Large intestine (tissue), 12 donors: ENCODE measurements around the gene CLIC6. TPM values are rescaled to one million over a fixed set of nuclear protein-coding genes. Genes with fewer than 3 reads are reported as not detected.
A peak's percentile ranks its signal among the peaks of the same experiment; 100 is the strongest.

Experiments
- DNase-seq, 2 donors: peaks; one replicate each; pipeline versions ENCODE4 v3.0.0 to v3.0.0-alpha.2; 2013
- H3K27ac ChIP-seq: one replicate; pipeline ENCODE4 v1.5.1; 2013; ENCODE audit warnings: low read length
- H3K27me3 ChIP-seq: 2 replicates; pipeline ENCODE4 v1.6.1; 2013; ENCODE audit warnings: low read length; ENCODE audit not compliant: control insufficient read depth, insufficient read depth
- H3K36me3 ChIP-seq: 2 replicates; pipeline ENCODE4 v1.6.1; 2013; ENCODE audit warnings: low read length; ENCODE audit not compliant: control insufficient read depth, insufficient read depth
- H3K4me1 ChIP-seq: one replicate; pipeline ENCODE4 v1.6.1; 2013; ENCODE audit warnings: low read length; ENCODE audit not compliant: control insufficient read depth, insufficient read depth
- H3K4me3 ChIP-seq: one replicate; pipeline ENCODE4 v1.5.1; 2013; ENCODE audit warnings: low read length
- H3K9me3 ChIP-seq: one replicate; pipeline ENCODE4 v1.6.1; 2013; ENCODE audit warnings: mild to moderate bottlenecking, low read depth, low read length, moderate library complexity; ENCODE audit not compliant: control insufficient read depth
- WGBS: methylation state at CpG from one replicate; pipeline ENCODE4 v1.1.5; 2013; ENCODE audit warnings: low lambda C conversion rate; ENCODE audit not compliant: insufficient coverage; 5-methylcytosine and 5-hydroxymethylcytosine counted together
- long read RNA-seq, 11 donors: transcript quantifications; one replicate each; lab custom pipeline, GENCODE V29; 2026
- polyA plus RNA-seq: library from polyadenylated mRNA; unstranded; fragments of 120-200 nt; gene quantifications from one replicate; pipeline ENCODE4 v1.2.1, GENCODE V29; 2013

The CLIC6 gene
- polyA plus RNA-seq: 18.2 TPM
- long read RNA-seq, donor 1, partial matches to known transcripts: 0 of 2 reads
- long read RNA-seq, donor 1, other reads (novel, unspliced or antisense): 0 of 2 reads
- long read RNA-seq, donor 2, transcript CLIC6-201 (6 exons, 3,806 nt): major isoform, 6 of 6 reads
- long read RNA-seq, donor 2, partial matches to known transcripts: 0 of 6 reads
- long read RNA-seq, donor 2, other reads (novel, unspliced or antisense): 0 of 6 reads
- long read RNA-seq, donor 3, partial matches to known transcripts: 0 of 2 reads
- long read RNA-seq, donor 3, other reads (novel, unspliced or antisense): 0 of 2 reads
- long read RNA-seq, donor 4: 0 reads
- long read RNA-seq, donor 5: 0 reads
- long read RNA-seq, donor 6, partial matches to known transcripts: 0 of 2 reads
- long read RNA-seq, donor 6, other reads (novel, unspliced or antisense): 0 of 2 reads
- long read RNA-seq, donor 7, partial matches to known transcripts: 0 of 1 reads
- long read RNA-seq, donor 7, other reads (novel, unspliced or antisense): 0 of 1 reads
- long read RNA-seq, donor 8, partial matches to known transcripts: 0 of 1 reads
- long read RNA-seq, donor 8, other reads (novel, unspliced or antisense): 0 of 1 reads
- long read RNA-seq, donor 9, partial matches to known transcripts: 0 of 3 reads
- long read RNA-seq, donor 9, other reads (novel, unspliced or antisense): 0 of 3 reads
- long read RNA-seq, donor 10, transcript CLIC6-201 (6 exons, 3,806 nt): major isoform, 5 of 5 reads
- long read RNA-seq, donor 10, partial matches to known transcripts: 0 of 5 reads
- long read RNA-seq, donor 10, other reads (novel, unspliced or antisense): 0 of 5 reads
- long read RNA-seq, donor 11, partial matches to known transcripts: 0 of 1 reads
- long read RNA-seq, donor 11, other reads (novel, unspliced or antisense): 0 of 1 reads

DNA sequence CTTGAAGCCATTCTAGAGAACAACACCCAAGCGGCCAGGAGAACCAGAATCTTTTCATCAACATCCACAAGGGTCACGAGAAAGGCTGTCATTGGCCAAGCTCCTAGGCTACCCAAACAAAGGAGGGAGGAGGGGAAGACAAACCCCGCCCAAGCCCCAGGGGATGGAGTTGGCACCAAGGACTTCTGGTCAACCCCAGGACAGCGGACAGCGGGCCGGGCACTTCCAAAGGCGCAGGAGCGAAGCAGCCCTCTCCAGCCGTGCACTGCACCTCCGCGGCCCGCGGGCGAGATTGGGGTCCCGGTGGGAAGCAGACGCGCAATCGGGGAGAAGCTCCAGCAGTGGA is at the start of gene CLIC6:
TSS of gene CLIC6 (plus strand) at position 192 of the 346 bp plus-strand sequence. CDS start 395 bp downstream, outside the sequence.
- Histone ChIP-seq H3K9me3 (peaks cover 5% of the 10 kb centered on the region), H3K36me3 (no peaks in the 10 kb centered on the region), H3K27me3 (peaks cover 45% of the 10 kb centered on the region), H3K27ac (no peak within 1 kb of the TSS), H3K4me3 (peak within 1 kb of the TSS; percentile 71), H3K4me1 (peaks cover 15% of the 10 kb centered on the region)
- no CpG with 5 or more reads among the region's 18 CpGs for whole genome bisulfite sequencing
- DNase-seq: no peak

DNA sequence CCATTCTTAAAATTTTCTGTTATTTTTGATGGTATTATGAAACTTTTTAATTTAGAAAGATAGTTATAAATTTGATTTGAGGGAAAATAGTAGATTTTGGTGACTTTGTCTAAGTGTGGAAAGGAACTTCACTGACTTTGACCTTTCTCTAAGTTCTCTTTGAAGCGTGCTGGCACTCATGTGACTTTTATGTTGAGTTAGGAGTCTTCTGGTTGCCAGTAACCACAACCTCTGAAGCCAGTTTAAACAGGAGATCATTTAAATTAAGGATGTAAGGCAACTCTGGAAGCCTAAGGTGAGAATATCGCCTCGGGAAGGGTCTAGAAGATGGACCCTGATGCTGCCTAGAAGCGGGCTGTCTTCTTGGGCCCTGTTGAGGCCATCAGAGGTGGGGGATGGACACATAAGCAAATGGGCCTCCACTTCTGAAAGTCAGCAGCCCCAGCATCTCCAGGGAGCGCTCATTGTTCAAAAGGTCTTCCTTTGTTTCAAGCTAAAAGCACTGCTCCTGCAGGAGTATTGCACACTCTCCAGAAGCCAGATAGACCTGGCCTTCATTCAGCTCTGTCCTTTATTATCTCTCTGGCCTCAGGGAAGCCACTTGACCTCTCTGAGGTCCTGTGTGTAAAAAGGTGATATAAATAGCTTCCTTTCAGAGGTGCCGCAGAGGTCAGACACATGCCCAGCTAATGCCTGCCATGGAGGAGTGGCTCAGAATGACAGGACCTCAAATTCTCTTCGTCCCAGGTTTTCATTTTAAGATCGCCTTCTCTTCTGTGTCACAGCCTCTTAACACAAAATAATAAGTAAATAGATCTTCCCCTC is 48.7 kb upstream of the CLIC6 start:
- Histone ChIP-seq H3K36me3 (no peaks in the 10 kb centered on the region), H3K27ac (no peak overlapping the region), H3K27me3 (no peaks in the 10 kb centered on the region), H3K4me1 (peaks cover 3% of the 10 kb centered on the region), H3K9me3 (no peaks in the 10 kb centered on the region), H3K4me3 (no peak overlapping the region)
- WGBS: 73% methylated on average over 3 of the region's 8 CpGs
- no peak for DNase-seq

DNA sequence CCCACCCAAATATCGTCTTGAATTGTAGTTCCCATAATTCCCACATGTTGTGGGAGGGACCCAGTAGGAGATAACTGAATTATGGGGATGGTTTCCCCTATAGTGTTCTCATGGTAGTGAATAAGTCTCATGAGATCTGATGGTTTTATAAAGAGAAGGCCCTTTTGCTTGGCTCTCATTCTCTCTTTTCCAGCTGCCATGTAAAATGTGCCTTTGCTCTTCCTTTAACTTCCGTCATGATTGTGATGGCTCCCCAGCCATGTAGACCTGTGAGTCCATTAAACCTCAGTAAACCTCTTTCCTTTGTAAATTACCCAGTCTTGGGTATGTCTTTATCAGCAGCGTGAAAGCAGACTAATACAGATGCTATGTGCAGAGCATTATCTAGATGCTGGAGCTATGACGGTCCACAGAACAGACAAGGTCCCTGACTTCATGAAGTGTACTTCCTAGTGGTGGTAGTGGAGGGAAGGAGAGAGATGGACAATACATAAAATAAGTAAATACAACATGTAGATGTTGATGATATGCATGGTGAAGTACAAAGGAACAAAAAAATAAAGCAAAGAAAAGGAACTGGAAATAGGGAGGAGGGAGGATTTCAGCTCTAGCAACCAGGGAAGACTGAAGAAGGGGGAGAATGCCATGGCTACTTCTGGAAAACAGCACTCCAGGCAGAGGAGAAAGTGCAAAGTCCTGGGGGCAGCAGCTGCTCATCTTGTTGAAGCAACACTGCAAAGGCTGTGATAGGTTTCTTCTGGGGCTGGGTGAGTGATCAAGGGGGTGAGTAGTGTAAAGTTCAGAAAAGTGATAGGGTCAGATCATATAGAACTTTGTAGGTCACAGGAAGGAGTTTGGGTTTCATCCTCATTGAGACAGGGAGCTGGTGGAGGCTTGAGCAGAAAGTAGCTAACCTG is 47.1 kb upstream of the CLIC6 start:
- Histone ChIP-seq H3K36me3 (no peaks in the 10 kb centered on the region), H3K4me3 (no peak overlapping the region), H3K4me1 (peaks cover 3% of the 10 kb centered on the region), H3K27me3 (peaks cover 2% of the 10 kb centered on the region), H3K9me3 (no peaks in the 10 kb centered on the region), H3K27ac (peak overlapping the region; percentile 26)
- WGBS: 80% methylated on average over 2 of the region's 4 CpGs
- DNase-seq: peak; percentile 50 to 78

DNA sequence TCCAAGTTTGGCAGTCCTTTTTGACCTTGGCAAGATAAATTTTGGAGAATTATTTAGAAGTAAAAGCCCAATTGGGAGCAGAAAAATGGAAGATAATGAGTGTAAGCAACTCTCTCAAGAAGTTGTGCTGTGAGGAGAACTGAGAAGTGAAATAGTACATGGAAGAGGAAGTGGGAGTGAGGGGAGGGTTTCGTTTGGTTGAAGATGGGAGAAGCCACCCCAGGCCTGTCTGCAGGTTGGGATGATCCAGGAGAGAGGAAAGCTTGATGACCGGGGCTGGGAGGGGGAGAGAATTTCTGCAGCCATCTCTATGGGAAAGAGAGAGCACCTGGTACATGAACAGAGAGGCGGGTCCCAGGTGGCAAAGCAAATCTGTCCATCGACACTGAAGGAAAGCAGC is 45.3 kb upstream of the CLIC6 start:
- H3K9me3 ChIP-seq: no peaks in the 10 kb centered on the region
- no peak overlapping the region for H3K4me3 ChIP-seq
- no peak for DNase-seq
- no peak overlapping the region for H3K27ac ChIP-seq
- H3K36me3 ChIP-seq: no peaks in the 10 kb centered on the region
- WGBS: no CpG with 5 or more reads among the region's 4 CpGs
- H3K4me1 ChIP-seq: peaks cover 3% of the 10 kb centered on the region
- H3K27me3 ChIP-seq: peaks cover 2% of the 10 kb centered on the region

DNA sequence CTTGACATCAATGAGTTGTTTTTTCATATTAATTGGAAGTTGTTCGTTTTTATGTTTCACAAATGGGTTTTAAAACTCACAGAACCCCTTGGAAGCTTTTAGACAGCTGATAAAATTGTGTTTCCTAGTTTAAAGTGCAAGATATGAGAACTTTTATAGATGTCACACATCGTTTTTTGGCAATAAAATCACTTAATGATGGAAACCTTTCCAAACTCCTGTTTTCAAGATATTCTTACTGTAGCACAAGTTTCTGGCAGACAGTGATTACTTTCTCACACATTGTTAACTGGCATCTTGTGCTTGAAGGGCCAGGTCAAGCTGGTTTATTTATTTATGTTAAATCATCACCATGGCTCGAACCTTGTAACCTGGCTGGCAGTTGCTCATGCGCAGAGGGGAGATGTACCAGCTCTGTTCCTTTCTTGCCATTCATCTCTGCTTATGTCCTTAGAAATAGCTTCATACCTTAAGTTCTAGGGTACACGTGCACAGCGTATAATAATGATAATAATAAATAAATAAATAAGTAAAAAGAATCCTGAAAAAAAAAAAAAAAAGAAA is 43.7 kb upstream of the CLIC6 start:
- no peaks in the 10 kb centered on the region for H3K36me3 ChIP-seq
- H3K4me3 ChIP-seq: no peak overlapping the region
- H3K27me3 ChIP-seq: peaks cover 2% of the 10 kb centered on the region
- DNase-seq: no peak
- H3K27ac ChIP-seq: no peak overlapping the region
- H3K9me3 ChIP-seq: no peaks in the 10 kb centered on the region
- WGBS: 89% methylated on average over 2 of the region's 6 CpGs
- H3K4me1 ChIP-seq: peaks cover 3% of the 10 kb centered on the region

DNA sequence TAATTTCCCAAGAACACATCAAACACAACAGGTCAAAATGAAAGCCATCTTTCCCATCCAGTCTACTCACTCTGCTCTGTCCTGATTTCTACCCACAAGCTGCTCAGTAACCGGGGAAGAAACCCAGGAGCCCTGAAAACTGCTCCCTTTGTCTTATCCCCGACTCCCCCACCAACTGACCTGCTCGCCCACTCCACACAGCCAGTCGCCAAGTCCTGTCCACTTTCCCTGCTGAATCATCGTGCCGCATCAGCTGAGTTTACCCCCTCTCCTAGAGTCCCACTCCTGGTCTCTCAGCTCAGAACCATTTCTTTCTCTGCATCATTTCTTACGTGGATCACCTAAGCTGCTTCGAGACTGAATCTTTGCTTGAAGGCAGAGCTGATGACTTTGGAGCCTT is 42.7 kb upstream of the CLIC6 start:
- H3K36me3 ChIP-seq: no peaks in the 10 kb centered on the region
- no peaks in the 10 kb centered on the region for H3K9me3 ChIP-seq
- DNase-seq: no peak
- H3K27ac ChIP-seq: no peak overlapping the region
- no peak overlapping the region for H3K4me3 ChIP-seq
- H3K27me3 ChIP-seq: peaks cover 2% of the 10 kb centered on the region
- peaks cover 3% of the 10 kb centered on the region for H3K4me1 ChIP-seq
- 100% methylated on average over 2 of the region's 8 CpGs for WGBS

DNA sequence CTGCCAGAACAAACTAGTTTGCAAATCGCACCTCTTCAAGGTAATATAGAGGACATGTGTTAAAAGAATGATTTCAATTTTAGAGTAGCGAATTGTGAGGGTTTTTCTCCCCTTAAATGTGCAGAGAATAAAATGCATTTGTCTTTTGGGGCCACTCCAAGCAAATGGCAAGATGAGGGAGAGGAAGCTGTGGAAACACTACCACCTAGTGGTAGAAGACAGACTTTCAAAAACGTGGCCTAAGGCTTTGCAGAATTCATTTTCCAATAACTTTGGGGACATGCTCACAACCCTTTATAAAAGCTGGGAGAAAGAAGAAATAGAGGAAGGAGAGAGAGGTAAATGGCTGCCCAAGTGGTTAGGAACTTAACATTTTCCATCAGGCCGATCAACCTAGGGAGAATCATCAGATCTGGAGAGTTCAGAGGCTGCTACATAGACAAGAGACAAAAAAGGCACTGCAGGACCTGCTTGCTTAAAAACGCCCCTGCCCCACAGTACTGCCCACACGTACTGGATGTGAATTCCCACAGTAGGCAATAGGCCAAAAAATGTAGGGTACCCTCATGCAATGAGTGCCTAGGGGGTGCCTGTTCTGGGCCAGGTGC is 38.2 kb upstream of the CLIC6 start:
- no peaks in the 10 kb centered on the region for H3K9me3 ChIP-seq
- H3K4me1 ChIP-seq: no peaks in the 10 kb centered on the region
- DNase-seq: peak; percentile 35 to 47
- no peak overlapping the region for H3K27ac ChIP-seq
- no CpG with 5 or more reads among the region's 6 CpGs for WGBS
- peaks cover 2% of the 10 kb centered on the region for H3K27me3 ChIP-seq
- H3K4me3 ChIP-seq: no peak overlapping the region
- no peaks in the 10 kb centered on the region for H3K36me3 ChIP-seq

DNA sequence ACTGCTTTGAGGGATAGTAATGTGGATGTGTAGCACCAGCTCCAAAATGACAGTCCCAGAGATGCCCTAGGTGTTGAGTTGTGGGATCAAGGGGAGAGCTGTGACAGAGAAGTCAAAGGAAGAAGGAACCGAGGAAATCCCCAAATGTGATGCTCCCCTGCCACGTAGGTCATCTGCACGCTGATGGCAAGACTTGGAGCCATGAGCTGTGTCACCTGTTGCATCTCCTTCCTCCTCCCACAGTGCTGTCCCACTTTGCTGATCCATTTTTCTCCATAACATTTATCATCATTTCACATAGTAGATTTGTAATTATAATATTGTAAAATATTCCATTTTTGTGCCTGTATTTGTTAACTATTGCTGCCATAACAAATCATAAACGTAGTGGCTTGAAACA is 36.3 kb upstream of the CLIC6 start:
- H3K36me3 ChIP-seq: no peaks in the 10 kb centered on the region
- WGBS: 80% methylated on average over 1 of the region's 4 CpGs
- no peak for DNase-seq
- no peaks in the 10 kb centered on the region for H3K27me3 ChIP-seq
- no peaks in the 10 kb centered on the region for H3K9me3 ChIP-seq
- H3K4me1 ChIP-seq: no peaks in the 10 kb centered on the region
- H3K4me3 ChIP-seq: no peak overlapping the region
- no peak overlapping the region for H3K27ac ChIP-seq

DNA sequence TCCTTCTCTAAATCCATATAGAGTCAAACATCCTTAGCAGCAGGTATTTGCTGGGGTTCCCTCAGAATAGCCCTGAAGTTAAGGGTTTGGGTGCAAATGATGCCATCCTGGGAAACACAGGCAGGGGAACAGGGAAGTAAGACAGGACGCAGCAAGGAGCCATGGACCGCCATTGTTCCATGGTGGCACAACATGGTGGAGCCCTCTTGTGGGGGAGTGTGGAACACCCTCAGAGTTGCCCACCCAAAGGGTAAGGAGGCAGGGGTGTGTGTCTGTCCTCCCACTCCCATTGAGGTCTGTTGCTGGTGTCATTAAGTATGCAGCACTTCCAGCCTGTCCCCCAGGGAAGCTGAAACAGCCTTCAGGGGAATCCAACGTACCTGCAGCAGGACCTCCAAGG is 33.5 kb upstream of the CLIC6 start:
- Histone ChIP-seq H3K4me3 (no peak overlapping the region), H3K4me1 (no peaks in the 10 kb centered on the region), H3K36me3 (no peaks in the 10 kb centered on the region), H3K27ac (no peak overlapping the region), H3K9me3 (no peaks in the 10 kb centered on the region), H3K27me3 (no peaks in the 10 kb centered on the region)
- no peak for DNase-seq
- no CpG with 5 or more reads among the region's 3 CpGs for WGBS
